Testis (tissue), 3 donors: Measurements from ENCODE around the gene MIB2. TPM values are rescaled to one million over a fixed set of nuclear protein-coding genes. Genes with fewer than 3 reads are reported as not detected.

ENCODE experiments used
- DNase-seq: peaks from one replicate; pipeline ENCODE4 v3.0.0-alpha.2; 2019
- H3K27ac ChIP-seq, 2 donors: fragments of 200-600 bp; sonication (generic); one replicate each; pipeline ENCODE4 v1.5.1; 2019
- H3K27me3 ChIP-seq: fragments of 200-600 bp; sonication (generic); one replicate; pipeline ENCODE4 v1.5.1; 2019
- H3K36me3 ChIP-seq: fragments of 200-600 bp; sonication (generic); one replicate; pipeline ENCODE4 v1.5.1; 2017; ENCODE audit warnings: low read depth; ENCODE audit errors: missing control alignments
- H3K4me1 ChIP-seq: fragments of 200-600 bp; sonication (generic); one replicate; pipeline ENCODE4 v1.5.1; 2019
- H3K4me3 ChIP-seq, 2 donors: fragments of 200-600 bp; sonication (generic); one replicate each; pipeline ENCODE4 v1.5.1; 2017 to 2019
- H3K9me3 ChIP-seq: fragments of 200-600 bp; sonication (generic); one replicate; pipeline ENCODE4 v1.5.1; 2017
- POLR2A ChIP-seq: fragments of 450-650 bp; IDR thresholded peaks from one replicate; pipeline ENCODE4 v1.6.1; 2017; ENCODE audit warnings: antibody characterized with exemption, mild to moderate bottlenecking, moderate library complexity
- WGBS, 2 donors: methylation state at CpG; one replicate each; pipeline ENCODE4 v1.1.5; 2018; 5-methylcytosine and 5-hydroxymethylcytosine counted together
- intact Hi-C: fragments of 100-400 bp; cut with DNase I; formaldehyde crosslinking; loops from one replicate; pipeline ENCODE4 v1.15.1; 2023; ENCODE audit warnings: low total_unique reads
- polyA plus RNA-seq: library from polyadenylated mRNA; stranded (reverse); fragments of 350-450 nt; fragmentation: Illumina TruSeq; extraction: RNeasy Lipid Tissue Mini Kit (QIAGEN cat#74804); gene quantifications from one replicate; pipeline ENCODE4 v1.2.3, GENCODE V29; 2014; ENCODE audit warnings: low read depth, low replicate concordance; ENCODE audit not compliant: insufficient read depth
- total RNA-seq, 2 donors: library from RNA; depleted of rRNA; stranded (reverse); fragments of >200 nt; gene quantifications; one replicate each; pipeline ENCODE4 v1.2.3, GENCODE V29; 2016
- TF ChIP-seq, protein P1 (sequence below), 3 experiments: fragments of 450-650 bp in 2 of 3; fragments of 200-600 bp in 1 of 3; sonication (generic) in 1 of 3; IDR thresholded peaks; one replicate each; pipeline ENCODE4 v1.5.1; 2016 to 2019; ENCODE audit warnings: antibody characterized with exemption in 3 of 3, mild to moderate bottlenecking in 2 of 3, moderate library complexity in 1 of 3

The MIB2 gene
- total and polyA plus RNA-seq, 3 donors from 2014 or later = 38.7 to 172 (median 154) TPM

DNA sequence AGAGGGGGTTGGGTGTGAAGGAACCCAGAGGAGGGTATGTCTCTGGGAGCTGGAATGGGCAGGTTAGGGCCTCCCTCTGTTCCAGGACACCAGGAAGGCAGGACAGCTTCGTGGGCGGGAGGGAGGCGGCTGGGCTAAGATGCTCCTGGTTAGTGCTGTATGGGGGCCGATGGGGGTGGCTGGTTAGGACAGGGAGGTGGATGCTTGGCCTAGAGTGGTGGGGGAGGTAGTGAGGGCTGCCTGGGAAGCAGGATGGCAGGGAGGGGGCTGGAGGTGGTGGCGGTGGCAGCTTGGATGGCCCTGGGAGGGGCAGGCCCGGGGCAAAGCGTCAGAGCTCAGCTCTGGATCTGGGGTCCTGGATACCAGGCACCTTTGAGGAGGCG, 10.5 kb downstream of the MIB2 start:
- intact Hi-C loops = no loop called here
- no peaks in the 10 kb centered on the region for H3K27me3 ChIP-seq

DNA sequence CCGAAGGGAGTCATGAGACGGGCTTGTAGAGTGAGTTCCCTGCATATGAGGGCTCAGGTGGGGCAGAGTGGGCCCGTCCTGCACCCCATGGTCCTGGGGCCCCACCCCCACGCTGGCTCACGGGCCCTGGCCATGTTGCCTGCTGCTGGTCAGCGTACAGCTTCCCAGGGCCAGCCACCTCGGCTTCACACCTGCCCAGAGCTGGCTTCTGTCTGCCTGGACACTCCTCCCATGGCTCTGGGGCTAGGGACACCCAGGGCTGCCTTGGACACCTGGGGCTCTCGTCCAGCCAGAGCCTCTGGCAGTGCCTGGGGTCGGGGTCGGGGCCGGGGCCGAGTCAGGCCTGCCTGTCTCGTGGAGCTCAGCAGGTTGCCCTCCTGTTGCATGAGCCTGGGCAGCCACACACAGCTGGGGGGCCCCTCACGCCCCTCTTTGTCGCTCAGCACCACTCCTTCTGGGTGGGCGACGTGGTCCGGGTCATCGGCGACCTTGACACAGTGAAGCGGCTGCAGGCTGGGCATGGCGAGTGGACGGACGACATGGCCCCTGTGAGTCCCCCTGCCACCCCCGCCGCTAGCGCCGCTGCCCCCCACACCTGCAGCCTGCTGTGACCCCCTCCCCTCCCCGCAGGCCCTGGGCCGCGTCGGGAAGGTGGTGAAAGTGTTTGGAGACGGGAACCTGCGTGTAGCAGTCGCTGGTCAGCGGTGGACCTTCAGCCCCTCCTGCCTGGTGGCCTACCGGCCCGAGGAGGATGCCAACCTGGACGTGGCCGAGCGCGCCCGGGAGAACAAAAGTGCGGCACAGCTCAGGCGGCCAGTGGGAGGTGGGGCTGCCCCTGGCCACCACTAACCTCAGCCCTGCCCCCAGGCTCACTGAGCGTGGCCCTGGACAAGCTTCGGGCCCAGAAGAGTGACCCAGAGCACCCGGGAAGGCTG, 11.2 kb downstream of the MIB2 start:
- no peaks in the 10 kb centered on the region for H3K4me1 ChIP-seq
- TF ChIP-seq POLR2A = no peak
- TF ChIP-seq, protein P1, sequence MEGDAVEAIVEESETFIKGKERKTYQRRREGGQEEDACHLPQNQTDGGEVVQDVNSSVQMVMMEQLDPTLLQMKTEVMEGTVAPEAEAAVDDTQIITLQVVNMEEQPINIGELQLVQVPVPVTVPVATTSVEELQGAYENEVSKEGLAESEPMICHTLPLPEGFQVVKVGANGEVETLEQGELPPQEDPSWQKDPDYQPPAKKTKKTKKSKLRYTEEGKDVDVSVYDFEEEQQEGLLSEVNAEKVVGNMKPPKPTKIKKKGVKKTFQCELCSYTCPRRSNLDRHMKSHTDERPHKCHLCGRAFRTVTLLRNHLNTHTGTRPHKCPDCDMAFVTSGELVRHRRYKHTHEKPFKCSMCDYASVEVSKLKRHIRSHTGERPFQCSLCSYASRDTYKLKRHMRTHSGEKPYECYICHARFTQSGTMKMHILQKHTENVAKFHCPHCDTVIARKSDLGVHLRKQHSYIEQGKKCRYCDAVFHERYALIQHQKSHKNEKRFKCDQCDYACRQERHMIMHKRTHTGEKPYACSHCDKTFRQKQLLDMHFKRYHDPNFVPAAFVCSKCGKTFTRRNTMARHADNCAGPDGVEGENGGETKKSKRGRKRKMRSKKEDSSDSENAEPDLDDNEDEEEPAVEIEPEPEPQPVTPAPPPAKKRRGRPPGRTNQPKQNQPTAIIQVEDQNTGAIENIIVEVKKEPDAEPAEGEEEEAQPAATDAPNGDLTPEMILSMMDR (IDR thresholded peaks at IDR 0.05) = no peak
- WGBS, 2 donors = 94 to 98% methylated on average over 6 to 42 of the region's 48 CpGs
- intact Hi-C loops = no loop called here
- H3K27me3 ChIP-seq = no peaks in the 10 kb centered on the region
- H3K4me3 ChIP-seq = no peak overlapping the region
- no peaks in the 10 kb centered on the region for H3K36me3 ChIP-seq
- no peak for DNase-seq
- no peak overlapping the region for H3K27ac ChIP-seq
- no peaks in the 10 kb centered on the region for H3K9me3 ChIP-seq

More for the DNA sequence above, 10.5 kb downstream of the MIB2 start:
- H3K4me1 ChIP-seq = no peaks in the 10 kb centered on the region
- H3K4me3 ChIP-seq = no peak overlapping the region
- H3K36me3 ChIP-seq = no peaks in the 10 kb centered on the region
- DNase-seq = no peak
- WGBS, 2 donors = 87 to 95% methylated on average over 8 of the region's 8 CpGs
- H3K27ac ChIP-seq = no peak overlapping the region
- TF ChIP-seq, protein P1 (IDR thresholded peaks at IDR 0.05) = no peak
- TF ChIP-seq POLR2A = no peak
- no peaks in the 10 kb centered on the region for H3K9me3 ChIP-seq

DNA sequence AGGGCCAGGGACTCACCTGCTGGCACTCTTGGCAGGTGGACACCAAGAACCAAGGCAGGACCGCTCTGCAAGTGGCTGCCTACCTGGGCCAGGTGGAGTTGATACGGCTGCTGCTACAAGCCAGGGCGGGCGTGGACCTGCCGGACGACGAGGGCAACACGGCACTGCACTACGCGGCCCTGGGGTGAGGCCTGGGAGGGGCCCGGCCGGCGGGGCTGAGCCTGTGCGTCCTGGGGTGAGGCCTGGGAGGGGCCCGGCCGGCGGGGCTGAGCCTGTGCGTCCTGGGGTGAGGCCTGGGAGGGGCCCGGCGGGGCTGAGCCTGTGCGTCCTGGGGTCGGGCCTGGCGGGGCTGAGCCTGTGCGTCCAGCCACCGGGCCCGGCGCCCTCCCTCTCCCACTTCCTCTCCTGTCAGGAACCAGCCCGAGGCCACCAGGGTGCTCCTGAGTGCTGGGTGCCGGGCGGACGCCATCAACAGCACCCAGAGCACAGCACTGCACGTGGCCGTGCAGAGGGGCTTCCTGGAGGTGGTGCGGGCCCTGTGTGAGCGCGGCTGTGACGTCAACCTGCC, 12.0 kb downstream of the MIB2 start:
- no peaks in the 10 kb centered on the region for H3K9me3 ChIP-seq
- H3K4me3 ChIP-seq = no peak overlapping the region
- 81 to 100% methylated on average over 1 to 37 of the region's 37 CpGs for WGBS, 2 donors
- intact Hi-C loops = no loop called here
- no peaks in the 10 kb centered on the region for H3K27me3 ChIP-seq
- H3K27ac ChIP-seq = no peak overlapping the region
- no peaks in the 10 kb centered on the region for H3K36me3 ChIP-seq
- H3K4me1 ChIP-seq = peaks cover 3% of the 10 kb centered on the region
- TF ChIP-seq, protein P1 (IDR thresholded peaks at IDR 0.05) = no peak
- no peak for TF ChIP-seq POLR2A
- no peak for DNase-seq

DNA sequence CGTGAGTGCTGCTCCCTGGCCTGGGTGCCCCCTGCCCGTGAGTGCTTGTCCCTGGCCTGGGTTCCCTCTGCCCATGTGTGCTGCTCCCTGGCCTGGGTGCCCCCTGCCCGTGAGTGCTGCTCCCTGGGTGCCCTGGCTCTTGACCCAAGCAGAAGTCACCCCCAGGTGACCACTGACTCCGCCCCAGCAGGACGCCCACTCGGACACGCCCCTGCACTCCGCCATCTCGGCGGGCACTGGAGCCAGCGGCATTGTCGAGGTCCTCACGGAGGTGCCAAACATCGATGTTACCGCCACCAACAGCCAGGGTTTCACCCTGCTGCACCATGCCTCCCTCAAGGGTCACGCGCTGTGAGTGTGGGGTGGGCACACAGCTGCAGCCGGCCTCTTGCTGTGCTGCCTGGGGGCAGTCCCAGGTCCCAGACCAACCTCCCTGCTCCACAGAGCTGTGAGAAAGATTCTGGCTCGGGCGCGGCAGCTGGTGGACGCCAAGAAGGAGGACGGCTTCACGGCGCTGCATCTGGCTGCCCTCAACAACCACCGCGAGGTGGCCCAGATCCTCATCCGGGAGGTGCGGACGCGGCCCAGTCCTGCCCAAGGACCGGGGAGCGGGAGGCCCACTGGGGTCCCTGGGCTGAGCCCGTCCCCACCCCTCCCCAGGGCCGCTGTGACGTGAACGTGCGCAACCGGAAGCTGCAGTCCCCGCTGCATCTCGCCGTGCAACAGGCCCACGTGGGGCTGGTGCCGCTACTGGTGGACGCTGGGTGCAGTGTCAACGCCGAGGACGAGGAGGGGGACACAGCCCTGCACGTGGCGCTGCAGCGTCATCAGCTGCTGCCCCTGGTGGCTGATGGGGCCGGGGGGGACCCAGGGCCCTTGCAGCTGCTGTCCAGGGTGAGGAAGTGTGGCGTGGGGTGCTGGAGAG, 12.8 kb downstream of the MIB2 start:
- no peak for TF ChIP-seq POLR2A
- H3K4me1 ChIP-seq = peaks cover 3% of the 10 kb centered on the region
- DNase-seq = no peak
- H3K36me3 ChIP-seq = no peaks in the 10 kb centered on the region
- no peak overlapping the region for H3K27ac ChIP-seq
- H3K4me3 ChIP-seq = no peak overlapping the region
- WGBS, 2 donors = 75 to 94% methylated on average over 8 to 53 of the region's 53 CpGs
- intact Hi-C loops = no loop called here
- no peaks in the 10 kb centered on the region for H3K27me3 ChIP-seq
- no peaks in the 10 kb centered on the region for H3K9me3 ChIP-seq
